SH-SY5Y (cell line): Measurements from ENCODE around the gene PHC2.

Source experiments
- GATA2 ChIP-seq: IDR thresholded peaks from 2 replicates; pipeline ENCODE4 v1.6.1; 2011; ENCODE audit warnings: mild to moderate bottlenecking, low read depth, low read length
- GATA3 ChIP-seq: IDR thresholded peaks from 2 replicates; pipeline ENCODE4 v1.6.1; 2011; ENCODE audit warnings: low read depth, mild to moderate bottlenecking, low read length, moderate library complexity

The PHC2 gene

DNA sequence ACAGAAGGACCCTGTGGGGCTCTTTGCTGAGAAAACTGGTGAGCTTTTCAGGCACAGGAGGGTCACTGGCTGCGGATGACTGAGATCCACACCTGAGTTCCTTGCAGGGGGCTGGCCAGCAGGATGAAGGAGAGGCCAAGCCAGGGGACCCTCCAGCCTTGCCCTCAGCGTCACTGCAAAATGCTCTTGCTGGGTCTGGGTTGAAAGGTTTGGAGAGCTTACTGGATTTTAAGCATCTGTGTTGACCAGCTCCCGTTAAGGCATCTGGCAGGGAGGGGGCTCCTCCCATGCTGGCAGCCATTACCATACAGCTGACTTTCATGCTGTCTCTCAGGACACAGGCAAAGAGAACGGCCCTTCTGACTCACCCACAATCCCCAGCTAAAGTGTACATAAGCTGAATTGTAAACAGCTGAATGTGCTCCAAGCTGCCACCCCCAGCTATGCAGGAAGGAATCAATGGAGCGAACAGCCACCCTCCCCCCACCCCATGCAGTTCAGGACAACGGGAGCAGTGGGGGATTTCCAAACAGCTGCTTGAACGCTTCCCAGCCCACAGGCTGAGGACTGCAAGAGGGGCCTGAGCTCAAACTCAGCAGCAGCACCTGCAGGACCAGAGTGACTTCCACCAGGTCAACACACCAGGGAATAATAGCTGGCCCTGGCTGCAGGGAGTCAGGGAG is 88.7 kb downstream of the PHC2 start:
- TF ChIP-seq GATA3 (no peak), GATA2 (no peak)

DNA sequence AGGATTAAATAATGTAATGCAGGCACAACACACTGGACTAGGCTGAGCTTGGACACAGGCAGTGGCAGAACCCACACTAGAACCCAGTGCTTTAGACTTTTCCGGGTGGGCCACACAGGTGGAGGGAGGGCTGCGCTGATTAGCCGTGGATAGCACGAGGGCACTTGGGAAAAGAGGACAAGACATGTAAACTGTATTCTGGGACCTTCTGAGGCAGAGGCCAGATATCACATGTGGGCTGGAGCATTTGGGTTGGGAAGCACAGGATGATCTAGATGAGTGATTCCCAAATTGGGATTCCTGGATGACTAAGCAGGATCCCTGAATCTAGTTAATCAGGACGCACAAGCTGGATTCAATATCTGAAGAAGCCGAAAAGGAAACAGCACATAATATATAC is 89.7 kb downstream of the PHC2 start:
- TF ChIP-seq GATA3 (no peak), GATA2 (no peak)

DNA sequence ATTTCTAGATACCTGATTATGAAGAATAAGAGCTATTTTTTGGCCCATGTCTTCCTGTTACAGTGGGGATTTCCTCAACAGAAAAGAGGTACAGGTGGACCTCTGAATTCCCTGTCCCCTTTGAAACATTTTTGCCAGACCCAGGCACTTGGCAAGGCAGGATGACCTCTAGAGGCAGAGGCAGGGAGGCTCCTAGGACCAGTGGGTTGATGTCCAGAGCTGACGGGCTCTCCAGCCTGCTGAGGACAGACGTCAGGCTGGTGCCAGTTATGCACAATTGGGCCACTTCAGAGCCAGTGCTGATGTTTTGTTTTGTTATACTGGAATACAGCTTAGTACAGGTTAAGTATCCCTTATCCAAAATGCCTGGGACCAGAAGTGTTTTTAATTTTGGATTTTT is 91.5 kb downstream of the PHC2 start:
- TF ChIP-seq GATA2 (no peak), GATA3 (no peak)

DNA sequence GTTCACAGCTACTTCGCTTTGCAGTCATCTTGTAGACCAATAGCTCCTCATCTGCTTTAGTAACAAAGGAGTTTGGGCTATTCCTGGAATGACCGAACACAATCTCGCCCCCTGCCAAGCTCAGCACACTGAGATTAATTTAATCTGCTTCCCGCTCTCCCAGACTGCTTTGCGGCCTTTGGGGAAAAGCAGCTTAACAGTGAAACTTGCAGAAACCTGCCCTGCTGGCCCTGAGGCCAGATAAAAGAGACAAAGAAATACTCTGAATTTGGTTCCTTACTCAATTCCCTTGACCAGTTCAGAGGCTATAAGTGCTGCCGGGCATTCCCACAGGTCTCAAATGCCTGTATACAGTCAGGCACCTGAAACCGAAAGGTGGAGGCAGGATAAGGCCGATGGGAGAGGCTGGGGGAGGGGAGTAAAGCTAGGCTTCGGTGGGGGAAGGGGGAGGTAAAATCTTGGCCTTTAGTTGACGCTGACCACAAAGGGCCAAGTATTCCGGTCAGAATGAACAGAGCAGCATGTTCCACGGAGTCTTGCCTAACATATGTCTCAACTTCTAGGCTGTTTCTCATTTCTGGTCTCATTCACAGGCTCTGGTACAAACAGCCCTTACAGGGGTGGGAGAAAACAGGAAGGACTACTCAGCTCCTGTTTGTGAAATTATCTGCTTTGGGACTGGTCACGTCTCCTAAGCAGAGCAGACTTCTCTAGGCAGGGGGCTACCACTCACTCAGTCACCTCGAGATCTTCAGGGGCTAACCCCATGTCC is 92.3 kb downstream of the PHC2 start:
- no peak for TF ChIP-seq GATA3
- TF ChIP-seq GATA2 = no peak

DNA sequence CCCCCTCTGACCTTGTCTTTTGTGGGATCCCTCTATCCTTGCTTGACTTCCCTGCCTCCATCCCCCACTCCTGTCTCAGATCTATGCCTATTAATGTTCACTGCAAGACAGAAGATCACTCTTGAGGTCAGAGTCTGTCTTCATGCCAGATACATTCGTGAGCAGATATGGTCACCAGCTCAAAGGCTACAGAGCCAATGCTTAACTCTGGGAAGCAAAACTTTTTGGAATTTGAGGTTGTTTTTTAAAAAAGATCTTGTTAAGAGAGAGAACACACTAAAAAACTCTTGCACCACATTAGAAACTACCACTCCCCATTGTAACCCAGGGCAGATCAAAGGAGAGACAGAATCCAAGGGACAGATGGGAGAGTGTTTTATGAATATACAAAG is 92.9 kb downstream of the PHC2 start:
- TF ChIP-seq GATA2 (no peak), GATA3 (no peak)

DNA sequence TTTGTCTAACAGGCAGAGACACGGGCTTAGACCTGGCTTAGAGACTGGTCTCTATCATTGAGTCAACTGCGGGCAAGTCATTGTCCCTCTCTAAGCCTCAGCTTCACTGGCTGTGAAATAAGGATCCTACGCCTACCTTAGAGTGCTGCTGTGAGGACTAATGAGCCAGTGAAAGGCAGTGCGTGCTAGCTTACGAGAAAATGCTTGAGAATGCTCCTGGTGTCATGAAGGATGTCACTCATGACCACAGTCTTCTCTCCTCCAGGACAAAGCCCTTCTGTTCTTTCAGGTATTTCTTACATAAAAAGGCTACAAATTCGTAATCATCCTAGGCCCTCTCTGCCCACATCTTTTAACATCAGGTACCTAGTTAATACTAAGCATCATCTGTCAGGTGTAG is 93.5 kb downstream of the PHC2 start:
- no peak for TF ChIP-seq GATA2
- no peak for TF ChIP-seq GATA3

DNA sequence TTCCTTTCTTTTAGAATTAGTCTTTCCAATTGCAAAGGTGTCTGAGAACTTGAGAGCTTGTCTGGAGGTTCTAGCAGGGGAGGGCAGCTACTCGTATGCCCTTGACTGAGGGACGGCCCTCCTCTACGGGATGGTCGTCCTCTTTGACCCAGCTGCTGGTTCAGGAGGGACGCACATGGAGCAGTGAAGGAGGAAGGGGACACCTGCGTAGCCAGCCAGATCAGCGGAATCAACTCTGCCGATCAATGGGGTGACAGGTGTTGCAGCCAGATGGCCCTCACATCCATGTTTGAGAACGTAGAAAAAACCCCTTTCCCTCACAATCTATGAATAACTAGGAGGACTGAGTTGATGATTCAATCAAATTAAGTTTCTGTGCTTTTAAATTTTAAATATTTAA is 94.3 kb downstream of the PHC2 start:
- no peak for TF ChIP-seq GATA2
- no peak for TF ChIP-seq GATA3

DNA sequence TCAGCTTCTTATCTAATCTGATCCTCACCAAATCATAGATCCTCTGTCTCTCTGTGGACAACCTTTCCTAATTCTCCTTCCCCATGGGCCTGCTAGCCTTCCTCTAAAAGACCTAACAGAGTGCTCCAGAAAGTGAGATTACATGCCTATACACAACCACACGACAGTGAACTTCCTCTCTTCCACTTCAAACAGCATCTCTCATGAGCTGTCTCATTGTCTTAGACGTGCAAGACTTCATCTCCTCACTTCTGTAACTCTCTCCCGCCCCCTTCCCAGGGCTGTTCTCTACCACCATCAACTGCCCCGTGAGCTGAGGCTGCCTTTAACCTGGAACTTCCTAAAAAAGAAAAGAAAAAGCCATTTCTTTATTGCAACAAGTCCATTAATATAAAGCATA is 95.9 kb downstream of the PHC2 start:
- no peak; the same call in 1 of the 2 replicates for TF ChIP-seq GATA2
- no peak for TF ChIP-seq GATA3

DNA sequence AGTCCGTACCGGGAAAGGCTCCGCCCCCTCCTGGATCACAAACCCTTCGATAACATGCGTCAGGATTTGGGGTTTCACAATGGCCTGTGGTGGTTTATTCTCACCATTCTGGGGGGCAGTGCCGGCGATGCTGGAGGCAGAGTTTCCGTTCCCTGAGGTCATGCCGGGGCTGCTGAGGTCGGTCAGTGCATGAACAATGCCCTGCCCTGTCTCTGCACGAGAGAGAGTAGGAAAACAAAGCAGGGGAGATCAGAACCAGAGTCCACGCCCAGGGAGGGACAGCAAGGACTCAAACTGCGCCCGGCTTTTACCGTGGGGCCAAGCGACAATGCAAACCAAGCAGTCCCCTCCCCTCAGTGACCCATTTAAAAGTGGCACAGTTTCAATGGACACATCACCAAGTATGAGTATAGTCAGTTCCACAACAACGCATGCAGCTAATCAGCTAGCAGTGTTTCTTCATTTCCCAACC is 96.8 kb downstream of the PHC2 start:
- no peak for TF ChIP-seq GATA3

DNA sequence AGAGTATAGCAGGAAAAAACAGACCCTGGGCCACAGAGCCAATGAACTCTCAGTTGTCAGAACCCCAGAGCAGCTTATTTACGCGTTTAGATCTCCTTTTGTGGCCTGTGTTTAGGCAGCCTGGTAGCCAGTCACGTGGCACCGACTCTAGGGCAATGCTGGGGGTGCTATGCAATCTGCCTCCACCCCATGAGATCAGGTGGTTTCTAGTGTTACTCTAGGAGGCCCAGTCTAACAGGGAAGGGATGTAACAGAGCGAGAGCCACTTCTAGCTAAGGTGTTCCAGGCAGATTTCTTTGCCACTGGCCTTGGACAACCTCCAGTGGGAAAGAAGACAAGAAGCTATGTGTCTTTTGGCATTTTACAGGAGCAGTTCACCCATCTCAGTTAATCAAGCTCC is 98.0 kb downstream of the PHC2 start:
- TF ChIP-seq GATA3 = no peak
- no peak for TF ChIP-seq GATA2

DNA sequence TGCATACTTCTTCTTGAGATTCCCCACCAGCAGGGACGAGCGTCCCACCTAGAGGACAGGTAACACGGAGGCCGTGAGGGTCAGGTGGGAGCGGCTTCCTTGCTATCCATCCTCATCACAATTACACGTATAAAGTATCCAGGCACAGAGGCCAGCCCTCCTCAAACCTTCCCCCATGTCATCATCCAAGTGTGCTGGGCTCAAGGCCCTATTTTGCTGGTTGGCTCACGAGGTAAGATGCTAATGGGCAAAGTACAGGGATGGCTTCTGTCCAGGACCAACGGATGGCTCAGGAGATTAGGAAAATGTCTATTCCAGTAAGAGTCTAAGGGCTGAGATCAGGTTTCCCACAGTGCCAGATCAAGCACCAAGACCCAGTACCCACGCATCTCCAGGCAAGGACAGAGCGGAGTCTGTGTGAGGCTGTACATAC is 98.5 kb downstream of the PHC2 start:
- no peak for TF ChIP-seq GATA2
- TF ChIP-seq GATA3 = no peak

DNA sequence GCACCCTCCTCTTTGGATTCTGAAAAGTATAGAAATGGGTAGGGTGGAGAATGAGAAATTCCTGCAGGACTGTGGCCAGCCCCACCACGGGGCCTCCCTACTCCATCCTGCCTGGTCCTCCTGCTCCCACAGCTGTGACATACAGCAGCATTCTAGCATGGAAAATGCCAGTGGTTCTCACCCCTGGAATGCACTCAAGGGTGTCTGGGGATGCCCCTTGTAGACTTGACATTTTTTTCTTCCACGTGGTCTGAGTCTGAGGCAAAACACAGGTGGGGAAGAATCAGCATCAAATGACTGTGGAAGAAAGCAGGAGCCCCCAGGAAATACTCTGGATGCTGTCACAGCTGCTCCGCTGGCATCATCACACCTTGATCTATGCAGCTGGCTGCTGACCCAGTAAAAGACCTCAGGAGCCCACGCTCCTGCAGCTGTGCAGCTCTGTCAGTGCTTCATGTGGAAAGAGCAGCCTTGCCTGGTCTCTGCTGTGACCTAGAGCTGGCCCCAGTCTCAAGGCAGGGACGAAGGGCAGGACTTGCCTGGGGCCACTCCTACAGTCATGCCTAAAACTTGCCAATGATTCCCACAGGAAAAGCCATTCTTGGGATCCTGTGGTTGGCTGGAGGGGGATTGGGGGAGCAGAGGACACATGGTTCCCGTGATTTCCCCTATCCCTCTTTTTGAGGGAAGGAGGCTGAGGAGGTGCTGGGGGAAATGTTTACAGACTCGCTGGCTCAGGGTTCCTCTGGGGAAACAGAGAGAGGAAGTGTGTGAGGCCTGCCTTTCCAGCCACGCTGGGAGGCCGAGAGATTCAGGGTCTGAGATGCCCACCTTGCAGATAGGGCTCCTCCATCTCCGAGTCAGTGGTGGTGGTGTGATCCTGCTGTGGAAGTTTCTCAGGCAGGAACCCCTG is 99.2 kb downstream of the PHC2 start:
- TF ChIP-seq GATA2 = no peak
- no peak for TF ChIP-seq GATA3

DNA sequence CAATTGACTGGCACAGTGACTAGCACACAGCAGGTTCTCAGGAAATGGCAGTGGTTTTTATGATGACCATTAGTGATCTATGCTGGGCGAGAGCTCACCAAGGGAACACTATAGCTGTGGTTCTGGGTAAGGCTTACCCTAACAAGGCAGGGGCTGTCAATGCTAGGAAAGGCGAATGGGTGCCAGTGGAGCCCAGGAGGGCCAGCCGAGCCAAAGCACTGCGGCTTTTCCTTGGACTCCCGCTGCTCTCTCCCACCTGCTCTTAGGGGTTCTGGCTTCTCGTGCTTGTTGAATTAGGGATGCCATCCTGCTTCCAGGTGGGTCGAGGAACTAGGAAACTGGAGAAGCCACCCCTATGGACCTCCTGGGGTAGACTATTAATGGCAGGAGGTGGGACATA is 100.0 kb downstream of the PHC2 start:
- TF ChIP-seq GATA2 (no peak), GATA3 (no peak)

DNA sequence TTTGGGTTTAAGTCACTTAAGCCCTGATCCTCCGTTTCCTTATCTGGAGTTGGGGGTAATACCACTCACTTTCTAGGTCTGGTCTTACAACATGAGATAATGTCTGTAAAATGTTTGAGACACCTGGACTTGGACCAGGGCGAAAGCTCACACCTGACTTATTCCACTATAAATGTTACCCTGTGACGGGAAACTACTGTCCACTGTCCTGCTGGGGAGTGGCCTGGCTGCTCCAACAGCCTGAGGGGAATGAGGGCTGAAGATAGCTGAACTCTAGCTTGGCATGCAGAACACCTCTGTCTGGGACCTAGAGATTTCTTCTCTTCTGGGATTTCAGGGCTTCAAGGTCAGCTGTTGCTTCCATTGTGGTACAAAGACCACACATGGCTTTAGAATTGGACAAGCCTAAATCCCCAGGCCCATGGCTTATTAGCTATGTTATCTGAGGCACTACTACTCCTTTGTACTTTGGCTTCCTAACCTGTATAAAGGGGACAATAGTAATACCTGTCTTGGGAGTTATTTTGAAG is 100.5 kb downstream of the PHC2 start:
- TF ChIP-seq GATA2 (no peak), GATA3 (no peak)
